Endothelial cell of umbilical vein (primary cell): ENCODE results near the gene GLP2R. TPM values are rescaled to one million over a fixed set of nuclear protein-coding genes. Genes with fewer than 3 reads are reported as not detected.

ENCODE experiments used
- BruUV-seq: library from RNA; stranded (reverse); fragments of 400-500 nt; replicated peaks from 2 replicates; lab custom pipeline; 2021; lab: Mats Ljungman, UMichigan
- CTCF ChIA-PET: fragments of 300-600, 350-600 bp; sonication (Branson Sonifier 250); formaldehyde crosslinking; loops from one replicate; lab custom pipeline; 2021; ENCODE audit warnings: antibody characterized with exemption, inconsistent platforms; lab: Charles Lee
- POLR2A ChIA-PET: fragments of 300-600, 350-600 bp; sonication (Branson Sonifier 250); formaldehyde crosslinking; loops from one replicate; lab custom pipeline; 2021; ENCODE audit warnings: antibody characterized with exemption, inconsistent platforms; lab: Charles Lee
- DNase-seq: peaks from one replicate; pipeline ENCODE4 v3.0.0-alpha.2; 2011; ENCODE audit warnings: low read depth, low spot score
- FAIRE-seq: peaks from 2 replicates; lab custom pipeline; 2011; peaks lifted over from hg19 to GRCh38; lab: Jason Lieb, UNC
- H2AFZ ChIP-seq: 2 replicates; pipeline ENCODE4 v1.6.0; 2012; ENCODE audit warnings: low read depth, low read length, control low read depth, inconsistent platforms
- H3K27ac ChIP-seq: 2 replicates; pipeline ENCODE4 v1.5.1; 2011; ENCODE audit warnings: low read depth, mild to moderate bottlenecking, control low read depth, low read length, moderate library complexity; ENCODE audit not compliant: insufficient read depth
- H3K27me3 ChIP-seq, 2 experiments: 2 replicates each; pipeline versions ENCODE4 v1.6.0 to v1.6.1; 2011; ENCODE audit warnings: low read length in 2 of 2, mixed read lengths in 1 of 2; ENCODE audit not compliant: control insufficient read depth in 2 of 2, insufficient read depth in 2 of 2
- H3K36me3 ChIP-seq, 2 experiments: 2 replicates in 1 of 2; 3 replicates in 1 of 2; pipeline ENCODE4 v1.5.1; 2011; ENCODE audit warnings: low read length in 2 of 2, mild to moderate bottlenecking in 1 of 2, moderate library complexity in 1 of 2; ENCODE audit not compliant: control insufficient read depth in 2 of 2, insufficient read depth in 2 of 2; ENCODE audit errors: extremely low read depth in 1 of 2
- H3K4me1 ChIP-seq: 3 replicates; pipeline ENCODE4 v1.5.1; 2011; ENCODE audit warnings: mild to moderate bottlenecking, low read length; ENCODE audit not compliant: control insufficient read depth, insufficient read depth; ENCODE audit errors: extremely low read depth
- H3K4me2 ChIP-seq: 2 replicates; pipeline ENCODE4 v1.6.1; 2011; ENCODE audit warnings: low read length, control low read depth, mixed read lengths; ENCODE audit not compliant: insufficient read depth
- H3K4me3 ChIP-seq, 3 experiments: fragments of 200-600 bp in 1 of 3; sonication (generic), shearing (Covaris generic) in 1 of 3; replicated peaks in 1 of 3; 2 replicates each; pipeline ENCODE4 v1.5.1; 2011 to 2016; ENCODE audit warnings: control low read depth in 3 of 3, low read length in 3 of 3, mild to moderate bottlenecking in 2 of 3, inconsistent platforms in 1 of 3, low read depth in 1 of 3, moderate library complexity in 1 of 3; ENCODE audit not compliant: insufficient read depth in 1 of 3
- H3K79me2 ChIP-seq: 2 replicates; pipeline ENCODE4 v1.6.0; 2012; ENCODE audit warnings: low read length, inconsistent platforms; ENCODE audit not compliant: control insufficient read depth, insufficient read depth
- H3K9ac ChIP-seq: replicated peaks from 2 replicates; pipeline ENCODE3; 2011; ENCODE audit warnings: low read length, control low read depth; ENCODE audit not compliant: insufficient read depth; ENCODE audit errors: extremely low read depth
- H3K9me1 ChIP-seq: replicated peaks from 3 replicates; pipeline ENCODE4 v1.6.0; 2011; ENCODE audit warnings: mild to moderate bottlenecking, low read length; ENCODE audit not compliant: control insufficient read depth, insufficient read depth; ENCODE audit errors: extremely low read depth
- H3K9me3 ChIP-seq: replicated peaks from 2 replicates; pipeline ENCODE4 v1.5.1; 2012; ENCODE audit warnings: low read length, inconsistent platforms; ENCODE audit not compliant: control insufficient read depth, insufficient read depth
- H4K20me1 ChIP-seq: replicated peaks from 2 replicates; pipeline ENCODE3; 2011; ENCODE audit warnings: mild to moderate bottlenecking, low read length; ENCODE audit not compliant: control insufficient read depth, insufficient read depth; ENCODE audit errors: extremely low read depth
- EZH2 ChIP-seq: IDR thresholded peaks from 2 replicates; pipeline ENCODE4 v1.6.1; 2012; ENCODE audit warnings: borderline replicate concordance, low read depth, mild to moderate bottlenecking, moderate library complexity, low read length, inconsistent platforms; ENCODE audit not compliant: severe bottlenecking
- FOS ChIP-seq: IDR thresholded peaks from 2 replicates; pipeline ENCODE4 v1.6.1; 2011; ENCODE audit warnings: mild to moderate bottlenecking, low read length, moderate library complexity, borderline replicate concordance; ENCODE audit not compliant: insufficient read depth
- GATA2 ChIP-seq: IDR thresholded peaks from 2 replicates; pipeline ENCODE4 v1.7.0; 2011; ENCODE audit warnings: low read depth, mild to moderate bottlenecking, moderate library complexity, mixed read lengths, low read length; ENCODE audit not compliant: insufficient read length, insufficient read depth
- JUN ChIP-seq: IDR thresholded peaks from 2 replicates; pipeline ENCODE4 v1.6.1; 2011; ENCODE audit warnings: borderline replicate concordance, low read depth; ENCODE audit not compliant: insufficient read length, insufficient read depth
- MYC ChIP-seq: IDR thresholded peaks from one replicate; pipeline ENCODE4 v1.6.1; 2011; ENCODE audit warnings: mild to moderate bottlenecking, low read depth, low read length
- POLR2A ChIP-seq: IDR thresholded peaks from 2 replicates; pipeline ENCODE4 v1.6.1; 2012; ENCODE audit warnings: low read depth, mild to moderate bottlenecking, control low read depth, low read length
- POLR2AphosphoS5 ChIP-seq: IDR thresholded peaks from 2 replicates; pipeline ENCODE4 v1.6.1; 2012; ENCODE audit warnings: low read depth, mild to moderate bottlenecking, control low read depth, low read length, moderate library complexity; ENCODE audit not compliant: insufficient read depth
- dilution Hi-C: fragments of 300-500 bp; cut with MboI; formaldehyde crosslinking; loops from one replicate; pipeline ENCODE4 v1.15.0; 2019; ENCODE audit warnings: low sequenced_read_pairs; ENCODE audit not compliant: extremely low pct_ligation_motif_present
- intact Hi-C: fragments of 100-400 bp; cut with micrococcal nuclease; formaldehyde crosslinking; loops from one replicate; pipeline ENCODE4 v1.10.0; 2022
- polyA plus RNA-seq, 4 experiments: library from polyadenylated mRNA; depleted of rRNA in 3 of 4; stranded (reverse) in 3 of 4; unstranded in 1 of 4; fragments of >200 nt; gene quantifications; 2 replicates each; pipeline versions ENCODE4 v1.2.1 to v1.2.3, GENCODE V29; 2011 to 2012; ENCODE audit warnings: missing spikeins in 1 of 4
- total RNA-seq: library from RNA; stranded (reverse); gene quantifications from 2 replicates; pipeline ENCODE4 v1.2.3, GENCODE V29; 2021
- TF ChIP-seq, protein P1 (sequence below), 2 donors: IDR thresholded peaks; 1 replicate in 1 of 2; 2 replicates in 1 of 2; pipeline ENCODE4 v1.5.1; 2011; ENCODE audit warnings: low read length in 2 of 2, mild to moderate bottlenecking in 2 of 2, moderate library complexity in 2 of 2, control low read depth in 1 of 2, inconsistent platforms in 1 of 2, low read depth in 1 of 2; ENCODE audit not compliant: insufficient read depth in 1 of 2; ENCODE audit errors: extremely low read depth in 1 of 2
- TF ChIP-seq, protein P2 (sequence below): IDR thresholded peaks from 2 replicates; pipeline ENCODE4 v1.6.1; 2011; ENCODE audit not compliant: insufficient read depth, insufficient read length

Gene GLP2R
- total and polyA plus RNA-seq, 2 donors (not counting 3 experiments of a cell fraction or from before 2014, with no cell fraction given) = not detected

DNA sequence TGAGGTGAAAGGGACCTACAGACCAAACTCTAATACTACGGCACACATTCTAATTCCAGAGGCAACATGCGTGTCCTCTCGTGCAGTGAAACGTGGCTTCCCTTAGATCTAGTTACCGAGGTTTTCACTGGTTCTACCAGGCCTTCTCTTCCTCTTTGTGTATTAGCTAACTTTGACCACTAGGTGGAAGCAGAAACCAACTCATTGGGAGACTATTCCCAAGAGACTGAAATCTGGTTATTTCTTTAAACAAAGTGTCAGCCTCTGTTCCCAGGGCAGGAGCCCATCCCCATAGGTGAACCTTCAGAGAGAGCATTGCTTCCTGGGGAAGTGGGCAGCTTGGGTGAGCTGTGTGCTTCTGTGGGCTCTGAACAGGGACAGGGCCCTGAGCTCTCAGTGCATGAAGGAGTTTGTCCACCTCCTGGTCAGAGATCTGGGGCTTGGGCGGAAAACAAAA is 99.0 kb downstream of the GLP2R start:
- Histone ChIP-seq H3K27ac (no peak overlapping the region), H3K79me2 (no peaks in the 10 kb centered on the region), H2AFZ (no peak overlapping the region), H3K36me3 (no peaks in the 10 kb centered on the region), H3K4me1 (no peaks in the 10 kb centered on the region), H3K4me2 (no peak overlapping the region), H3K9me1 (no peaks in the 10 kb centered on the region), H3K9me3 (no peaks in the 10 kb centered on the region), H3K27me3 (no peaks in the 10 kb centered on the region), H3K9ac (no peak overlapping the region), H4K20me1 (no peaks in the 10 kb centered on the region), H3K4me3 (no peak overlapping the region)
- ChIA-PET POLR2A (no interaction called here), CTCF (interaction anchor here (0.6 to 2.3 kb wide), 12 partner anchors 9 to 707 kb away, joined by 3 to 108 read pairs (median 3); no protein-coding TSS in a partner anchor)
- DNase-seq (peak; percentile 39), FAIRE-seq (peak; percentile 47)
- no TSS peak for BruUV-seq
- intact Hi-C loops = loop anchor here (1.0 to 10.0 kb wide), 3 partner anchors 400 to 694 kb away; no protein-coding TSS in a partner anchor
- dilution Hi-C loops = no loop called here
- TF ChIP-seq EZH2 = no peak
- TF ChIP-seq, protein P1, sequence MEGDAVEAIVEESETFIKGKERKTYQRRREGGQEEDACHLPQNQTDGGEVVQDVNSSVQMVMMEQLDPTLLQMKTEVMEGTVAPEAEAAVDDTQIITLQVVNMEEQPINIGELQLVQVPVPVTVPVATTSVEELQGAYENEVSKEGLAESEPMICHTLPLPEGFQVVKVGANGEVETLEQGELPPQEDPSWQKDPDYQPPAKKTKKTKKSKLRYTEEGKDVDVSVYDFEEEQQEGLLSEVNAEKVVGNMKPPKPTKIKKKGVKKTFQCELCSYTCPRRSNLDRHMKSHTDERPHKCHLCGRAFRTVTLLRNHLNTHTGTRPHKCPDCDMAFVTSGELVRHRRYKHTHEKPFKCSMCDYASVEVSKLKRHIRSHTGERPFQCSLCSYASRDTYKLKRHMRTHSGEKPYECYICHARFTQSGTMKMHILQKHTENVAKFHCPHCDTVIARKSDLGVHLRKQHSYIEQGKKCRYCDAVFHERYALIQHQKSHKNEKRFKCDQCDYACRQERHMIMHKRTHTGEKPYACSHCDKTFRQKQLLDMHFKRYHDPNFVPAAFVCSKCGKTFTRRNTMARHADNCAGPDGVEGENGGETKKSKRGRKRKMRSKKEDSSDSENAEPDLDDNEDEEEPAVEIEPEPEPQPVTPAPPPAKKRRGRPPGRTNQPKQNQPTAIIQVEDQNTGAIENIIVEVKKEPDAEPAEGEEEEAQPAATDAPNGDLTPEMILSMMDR (IDR thresholded peaks at IDR 0.05; ENCODE audit: extremely low read depth in 1 of 2, insufficient read depth in 1 of 2, low read depth in 1 of 2, low read length in 2 of 2) = peak; percentile 57 to 66

DNA sequence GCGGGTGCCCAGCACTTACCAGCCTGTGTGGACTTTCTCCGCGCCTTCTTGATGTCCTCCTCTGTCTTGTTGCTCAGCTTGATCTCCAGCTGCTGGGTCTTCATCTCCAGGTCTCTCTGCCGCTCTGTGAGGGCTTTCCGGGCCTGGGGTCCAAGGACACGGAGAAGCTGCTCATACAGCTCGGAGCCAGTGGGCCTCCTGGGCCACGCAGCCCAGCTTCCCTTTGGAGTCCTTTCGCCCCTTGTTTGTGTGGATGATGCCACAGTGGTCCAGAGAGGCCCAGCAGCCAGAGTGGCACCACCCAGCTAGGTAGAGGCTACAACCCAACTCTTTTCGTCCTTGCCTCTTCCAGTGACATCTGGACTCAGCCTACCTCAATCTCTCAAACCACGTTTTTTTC is 99.7 kb downstream of the GLP2R start:
- no peak for DNase-seq
- no peak overlapping the region for H3K9ac ChIP-seq
- H3K4me3 ChIP-seq = no peak overlapping the region
- no peaks in the 10 kb centered on the region for H3K36me3 ChIP-seq
- no TSS peak for BruUV-seq
- no peaks in the 10 kb centered on the region for H3K9me1 ChIP-seq
- H2AFZ ChIP-seq = no peak overlapping the region
- no peak for TF ChIP-seq POLR2AphosphoS5
- TF ChIP-seq, protein P1 (IDR thresholded peaks at IDR 0.05; ENCODE audit: extremely low read depth in 1 of 2, insufficient read depth in 1 of 2, low read depth in 1 of 2, low read length in 2 of 2) = no peak
- TF ChIP-seq, protein P2, sequence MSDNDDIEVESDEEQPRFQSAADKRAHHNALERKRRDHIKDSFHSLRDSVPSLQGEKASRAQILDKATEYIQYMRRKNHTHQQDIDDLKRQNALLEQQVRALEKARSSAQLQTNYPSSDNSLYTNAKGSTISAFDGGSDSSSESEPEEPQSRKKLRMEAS = no peak
- TF ChIP-seq EZH2 = no peak
- TF ChIP-seq MYC = no peak
- TF ChIP-seq JUN = no peak
- no peak for TF ChIP-seq GATA2
- TF ChIP-seq POLR2A = no peak
- no peak for TF ChIP-seq FOS
- no peak overlapping the region for H3K4me2 ChIP-seq
- no peak for FAIRE-seq
- H3K27ac ChIP-seq = no peak overlapping the region
- H4K20me1 ChIP-seq = no peaks in the 10 kb centered on the region
- H3K4me1 ChIP-seq = no peaks in the 10 kb centered on the region
- ChIA-PET CTCF (interaction anchor here (1.2 to 2.3 kb wide), 2 partner anchors 685 to 691 kb away, joined by 3 to 108 read pairs; no protein-coding TSS in a partner anchor), POLR2A (no interaction called here)
- H3K79me2 ChIP-seq = no peaks in the 10 kb centered on the region
- intact Hi-C loops = loop anchor here (10.0 kb wide), 1 partner anchor 399 kb away; no protein-coding TSS in a partner anchor
- H3K27me3 ChIP-seq = no peaks in the 10 kb centered on the region
- H3K9me3 ChIP-seq = no peaks in the 10 kb centered on the region
- dilution Hi-C loops = no loop called here
